AG04450 (cell line): ENCODE data around the gene COA3. TPM values are rescaled to one million over a fixed set of nuclear protein-coding genes. Genes with fewer than 3 reads are reported as not detected.

Experiments
- CTCF ChIA-PET: fragments of 300-600, 350-600 bp; formaldehyde crosslinking; extraction: SDS; loops from one replicate; lab custom pipeline; 2022; ENCODE audit warnings: antibody characterized with exemption, inconsistent platforms; lab: Charles Lee
- POLR2A ChIA-PET: fragments of 350-600 bp; formaldehyde crosslinking; extraction: SDS; loops from one replicate; lab custom pipeline; 2021; ENCODE audit warnings: antibody characterized with exemption, inconsistent platforms; lab: Yijun Ruan, JAX
- DNase-seq: peaks from one replicate; pipeline ENCODE4 v3.0.0-alpha.2; 2011; ENCODE audit warnings: low read depth, low spot score
- H3K27ac ChIP-seq: one replicate; pipeline ENCODE4 v1.5.1; 2012; ENCODE audit warnings: low read depth, low read length, control low read depth
- H3K27me3 ChIP-seq: one replicate; pipeline ENCODE4 v1.6.0; 2012; ENCODE audit warnings: low read length; ENCODE audit not compliant: control insufficient read depth, insufficient read depth
- H3K4me3 ChIP-seq: 2 replicates; pipeline ENCODE4 v1.5.1; 2011; ENCODE audit warnings: mild to moderate bottlenecking, low read depth, low read length, control low read depth
- H3K9me3 ChIP-seq: 2 replicates; pipeline ENCODE4 v1.5.1; 2012; ENCODE audit warnings: low read length; ENCODE audit not compliant: control insufficient read depth, insufficient read depth
- CTCF ChIP-seq: IDR thresholded peaks from 2 replicates; pipeline ENCODE4 v1.5.1; 2011; ENCODE audit warnings: low read depth, low read length, control low read depth, inconsistent platforms
- polyA plus RNA-seq: library from polyadenylated mRNA; depleted of rRNA; stranded (reverse); fragments of >200 nt; gene quantifications from 2 replicates; pipeline ENCODE4 v1.2.3, GENCODE V29; 2011

The COA3 gene
- polyA plus RNA-seq, 1 experiment: 86.7 TPM

- DNase-seq: peak; percentile 82
- CTCF ChIA-PET: interaction anchor here (1.0 to 2.5 kb wide), 4 partner anchors 10 to 15 kb away, joined by 4 to 12 read pairs (median 8); partner anchors contain the start of gene BECN1
- Histone ChIP-seq H3K9me3 (no peaks in the 10 kb centered on the region), H3K4me3 (no peak overlapping the region), H3K27ac (no peak overlapping the region), H3K27me3 (no peaks in the 10 kb centered on the region)
- no peak for TF ChIP-seq CTCF
- POLR2A ChIA-PET: interaction anchor here (0.6 to 1.5 kb wide), 4 partner anchors 13 to 24 kb away, joined by 3 to 6 read pairs (median 4); partner anchors contain the start of genes BECN1 and PSME3
Measured at GRCh38 chr17:42809250-42809649, 10.7 kb upstream of the COA3 start.

GRCh38 chr17:42806249-42806648 lies 7.7 kb upstream of the COA3 start:
- CTCF ChIA-PET: interaction anchor here (0.6 to 1.3 kb wide), 2 partner anchors 13 to 202 kb away, joined by 3 to 8 read pairs; no protein-coding TSS in a partner anchor
- H3K9me3 ChIP-seq: no peaks in the 10 kb centered on the region

GRCh38 chr17:42804918-42805367 lies 6.4 kb upstream of the COA3 start:
- Histone ChIP-seq H3K27ac (no peak overlapping the region), H3K9me3 (no peaks in the 10 kb centered on the region), H3K4me3 (no peak overlapping the region), H3K27me3 (peaks cover 3% of the 10 kb centered on the region)
- POLR2A ChIA-PET: interaction anchor here (0.6 kb wide), 1 partner anchor 12 kb away, joined by 3 read pairs; no protein-coding TSS in a partner anchor
- no peak for DNase-seq
- CTCF ChIA-PET: interaction anchor here (1.4 kb wide), 1 partner anchor 15 kb away, joined by 4 read pairs; no protein-coding TSS in a partner anchor
- no peak for TF ChIP-seq CTCF

More at GRCh38 chr17:42806249-42806648, 7.7 kb upstream of the COA3 start:
- DNase-seq: no peak
- Histone ChIP-seq H3K4me3 (no peak overlapping the region), H3K27ac (no peak overlapping the region), H3K27me3 (peaks cover 3% of the 10 kb centered on the region)
- no peak for TF ChIP-seq CTCF
- POLR2A ChIA-PET: interaction anchor here (0.6 kb wide), 1 partner anchor 10 kb away, joined by 3 read pairs; no protein-coding TSS in a partner anchor

GRCh38 chr17:42803074-42803883 lies 4.8 kb upstream of the COA3 start:
- ChIA-PET CTCF (interaction anchor here (1.4 to 2.3 kb wide), 3 partner anchors 17 to 40 kb away, joined by 3 to 10 read pairs (median 7); partner anchors contain the start of gene BECN1), POLR2A (interaction anchor here (0.6 to 2.3 kb wide), 3 partner anchors 21 to 102 kb away, joined by 6 to 12 read pairs (median 10); partner anchors contain the start of genes BECN1 and WNK4)
- H3K27me3 ChIP-seq: peaks cover 3% of the 10 kb centered on the region
- peak overlapping the region; percentile 54 for H3K27ac ChIP-seq
- H3K9me3 ChIP-seq: no peaks in the 10 kb centered on the region; the same call in 1 of the 2 replicates
- H3K4me3 ChIP-seq: no peak overlapping the region
- TF ChIP-seq CTCF: no peak
- peak; percentile 16 for DNase-seq
